BJ (cell line): ENCODE measurements around the gene ANP32E. TPM values are rescaled to one million over a fixed set of nuclear protein-coding genes. Genes with fewer than 3 reads are reported as not detected.

ENCODE experiments used
- CTCF ChIA-PET: fragments of 350-600 bp; formaldehyde crosslinking; extraction: SDS; loops from one replicate; lab custom pipeline; 2021; ENCODE audit warnings: antibody characterized with exemption, inconsistent platforms; lab: Yijun Ruan, JAX
- POLR2A ChIA-PET: fragments of 300-600 bp; sonication (Branson Sonifier 250); formaldehyde crosslinking; extraction: SDS; loops from one replicate; lab custom pipeline; 2021; ENCODE audit warnings: antibody characterized with exemption; lab: Charles Lee
- DNase-seq: peaks from one replicate; pipeline ENCODE4 v3.0.0-alpha.2; 2011; ENCODE audit warnings: low read depth
- H3K27me3 ChIP-seq: 2 replicates; pipeline ENCODE4 v1.6.0; 2011; ENCODE audit warnings: low read length; ENCODE audit not compliant: control insufficient read depth, insufficient read depth
- H3K36me3 ChIP-seq: 2 replicates; pipeline ENCODE4 v1.5.1; 2011; ENCODE audit warnings: low read length; ENCODE audit not compliant: control insufficient read depth, insufficient read depth
- H3K4me3 ChIP-seq: 2 replicates; pipeline ENCODE4 v1.5.1; 2011; ENCODE audit warnings: low read depth, mild to moderate bottlenecking, control low read depth, low read length
- polyA plus RNA-seq: library from polyadenylated mRNA; depleted of rRNA; stranded (reverse); fragments of >200 nt; gene quantifications from 2 replicates; pipeline ENCODE4 v1.2.3, GENCODE V29; 2011
- TF ChIP-seq, protein P1 (sequence below): IDR thresholded peaks from 2 replicates; pipeline ENCODE4 v1.5.1; 2011; ENCODE audit warnings: low read depth, mild to moderate bottlenecking, control low read depth, inconsistent platforms, low read length, moderate library complexity; ENCODE audit not compliant: insufficient read depth

ANP32E gene
- polyA plus RNA-seq, 1 experiment, result 6.1 TPM

DNA sequence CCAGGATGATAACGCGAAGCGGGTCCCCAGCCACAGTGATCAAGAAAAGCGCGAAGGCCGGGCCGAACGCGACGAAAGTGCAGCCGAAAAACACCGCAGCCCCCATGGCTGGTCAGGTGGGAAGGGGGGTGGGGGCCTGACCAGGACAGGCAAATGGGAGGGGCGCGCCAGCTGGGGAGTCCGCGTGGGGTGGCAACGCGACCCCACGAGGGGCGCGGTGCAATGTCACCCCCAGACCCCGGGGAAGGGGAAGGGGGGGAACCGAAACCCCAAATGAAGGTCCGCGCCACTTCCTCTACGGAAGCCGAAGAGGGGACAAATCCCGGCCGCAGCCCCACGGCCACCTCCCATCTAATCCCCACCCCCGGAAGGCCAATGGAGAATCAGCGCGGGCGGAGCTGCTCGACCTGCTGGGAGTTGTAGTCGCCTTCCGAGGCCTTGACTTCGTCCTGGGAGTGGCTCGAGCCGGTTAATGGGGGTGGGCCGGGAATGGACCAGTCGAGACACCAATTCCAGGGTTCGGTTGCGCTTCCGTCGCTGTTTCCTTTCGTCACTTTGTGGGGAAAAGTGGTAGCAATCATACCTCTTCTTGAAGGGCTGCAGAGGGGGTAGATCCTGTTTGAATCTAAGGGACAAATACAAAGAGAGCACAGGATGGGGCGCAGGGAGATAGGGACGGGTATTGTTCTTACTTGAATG is 32.9 kb upstream of the ANP32E start, which contains the start of gene APH1A:
APH1A (minus strand) TSS at position 312 of the 699 bp plus-strand sequence; CDS start at position 106, 206 bp downstream.
- CTCF ChIA-PET, result interaction anchor here (0.8 to 8.9 kb wide), 3 partner anchors 11 to 13 kb away, joined by 3 to 85 read pairs (median 9); partner anchors contain the start of gene CA14
- peak; percentile 78 for DNase-seq
- POLR2A ChIA-PET, result interaction anchor here (1.0 kb wide), 1 partner anchor 9 kb away, joined by 5 read pairs; no protein-coding TSS in a partner anchor

GRCh38 chr1:150268340-150268704 is 32.4 kb upstream of the ANP32E start:
- CTCF ChIA-PET, result interaction anchor here (1.2 to 8.9 kb wide), 2 partner anchors 12 to 13 kb away, joined by 9 to 85 read pairs; partner anchors contain the start of gene CA14
- TF ChIP-seq, protein P1, sequence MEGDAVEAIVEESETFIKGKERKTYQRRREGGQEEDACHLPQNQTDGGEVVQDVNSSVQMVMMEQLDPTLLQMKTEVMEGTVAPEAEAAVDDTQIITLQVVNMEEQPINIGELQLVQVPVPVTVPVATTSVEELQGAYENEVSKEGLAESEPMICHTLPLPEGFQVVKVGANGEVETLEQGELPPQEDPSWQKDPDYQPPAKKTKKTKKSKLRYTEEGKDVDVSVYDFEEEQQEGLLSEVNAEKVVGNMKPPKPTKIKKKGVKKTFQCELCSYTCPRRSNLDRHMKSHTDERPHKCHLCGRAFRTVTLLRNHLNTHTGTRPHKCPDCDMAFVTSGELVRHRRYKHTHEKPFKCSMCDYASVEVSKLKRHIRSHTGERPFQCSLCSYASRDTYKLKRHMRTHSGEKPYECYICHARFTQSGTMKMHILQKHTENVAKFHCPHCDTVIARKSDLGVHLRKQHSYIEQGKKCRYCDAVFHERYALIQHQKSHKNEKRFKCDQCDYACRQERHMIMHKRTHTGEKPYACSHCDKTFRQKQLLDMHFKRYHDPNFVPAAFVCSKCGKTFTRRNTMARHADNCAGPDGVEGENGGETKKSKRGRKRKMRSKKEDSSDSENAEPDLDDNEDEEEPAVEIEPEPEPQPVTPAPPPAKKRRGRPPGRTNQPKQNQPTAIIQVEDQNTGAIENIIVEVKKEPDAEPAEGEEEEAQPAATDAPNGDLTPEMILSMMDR, result no peak
- DNase-seq, result no peak
- Histone ChIP-seq H3K4me3 (peak overlapping the region; percentile 94), H3K27me3 (no peaks in the 10 kb centered on the region), H3K36me3 (peaks cover 11% of the 10 kb centered on the region)
- POLR2A ChIA-PET, result interaction anchor here (1.0 kb wide), 1 partner anchor 9 kb away, joined by 5 read pairs; no protein-coding TSS in a partner anchor

More for the DNA sequence above, 32.9 kb upstream of the ANP32E start, which contains the start of gene APH1A:
- Histone ChIP-seq H3K36me3 (peaks cover 11% of the 10 kb centered on the region), H3K4me3 (peak within 1 kb of the TSS; percentile 94), H3K27me3 (no peaks in the 10 kb centered on the region)
- TF ChIP-seq, protein P1, result no peak

DNA sequence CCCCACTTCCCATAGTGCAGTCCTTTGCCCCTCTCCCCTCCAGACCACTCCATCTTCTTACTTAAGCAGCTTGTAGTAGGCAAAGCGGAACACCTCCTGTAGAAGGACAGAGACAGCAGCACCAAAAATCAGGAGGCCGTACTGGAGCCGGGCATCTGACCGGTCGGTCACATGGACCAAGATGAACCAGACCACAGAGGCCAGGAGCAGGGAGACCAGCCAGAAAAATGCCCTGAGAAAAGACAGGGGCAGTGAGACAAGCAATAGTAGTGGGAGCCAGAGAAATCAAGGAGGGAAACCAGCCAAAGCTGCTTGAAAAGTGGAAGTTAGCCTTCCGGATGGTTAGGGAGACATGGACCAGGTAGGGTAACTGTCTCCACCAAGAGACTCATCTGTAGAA is 32.0 kb upstream of the ANP32E start:
- ChIA-PET CTCF (interaction anchor here (8.9 kb wide), 1 partner anchor 12 kb away, joined by 85 read pairs; the partner anchor contains the start of gene CA14), POLR2A (no interaction called here)
- H3K36me3 ChIP-seq, result peaks cover 11% of the 10 kb centered on the region
- DNase-seq, result no peak
- TF ChIP-seq, protein P1, result no peak
- no peaks in the 10 kb centered on the region for H3K27me3 ChIP-seq
- H3K4me3 ChIP-seq, result peak overlapping the region; percentile 94

DNA sequence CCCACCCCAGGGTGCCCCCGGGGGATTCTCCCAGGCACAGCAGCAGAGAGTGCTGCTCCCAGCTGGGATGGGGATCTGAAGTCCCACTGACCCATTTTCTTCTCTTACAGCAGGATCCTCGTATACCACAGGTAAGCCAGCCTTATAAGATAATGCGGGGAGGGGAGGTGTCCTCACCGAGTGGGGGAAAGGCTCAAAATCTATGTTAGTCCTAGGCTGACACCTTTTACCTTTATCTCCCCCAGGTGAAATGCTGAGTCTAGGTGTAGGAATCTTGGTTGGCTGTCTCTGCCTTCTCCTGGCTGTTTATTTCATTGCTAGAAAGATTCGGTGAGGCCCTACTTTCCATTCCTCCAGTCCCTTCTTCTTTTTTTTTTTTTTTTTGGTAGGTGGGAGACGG is 27.6 kb upstream of the ANP32E start:
- POLR2A ChIA-PET, result no interaction called here

More for the DNA sequence above, 27.6 kb upstream of the ANP32E start:
- CTCF ChIA-PET, result interaction anchor here (1.0 to 14.1 kb wide), 2 partner anchors 7 to 20 kb away, joined by 4 to 208 read pairs; partner anchors contain the start of gene CIART
- TF ChIP-seq, protein P1, result no peak
- DNase-seq, result no peak
- Histone ChIP-seq H3K4me3 (no peak overlapping the region), H3K36me3 (peaks cover 11% of the 10 kb centered on the region), H3K27me3 (no peaks in the 10 kb centered on the region; the same call in 1 of the 2 replicates)
